GM12874 (cell line): ENCODE measurements around the gene LRP8.

ENCODE experiments used
- CTCF ChIP-seq: IDR thresholded peaks from 2 replicates; pipeline ENCODE4 v1.5.1; 2011; ENCODE audit warnings: low read depth, mild to moderate bottlenecking, control low read depth, low read length, moderate library complexity; ENCODE audit not compliant: insufficient read depth

LRP8 gene

GRCh38 chr1:53295295-53295694, 32.6 kb downstream of the LRP8 start:
- no peak for TF ChIP-seq CTCF

- TF ChIP-seq CTCF = no peak
Observed at GRCh38 chr1:53294567-53294966, 33.3 kb downstream of the LRP8 start.

GRCh38 chr1:53294061-53294460, 33.8 kb downstream of the LRP8 start:
- TF ChIP-seq CTCF = no peak

GRCh38 chr1:53293123-53293522, 34.7 kb downstream of the LRP8 start:
- no peak for TF ChIP-seq CTCF

GRCh38 chr1:53292690-53293089, 35.2 kb downstream of the LRP8 start:
- TF ChIP-seq CTCF = no peak

- no peak for TF ChIP-seq CTCF
Observed at GRCh38 chr1:53291574-53291973, 36.3 kb downstream of the LRP8 start.

- no peak for TF ChIP-seq CTCF
Observed at GRCh38 chr1:53288790-53289429, 39.0 kb downstream of the LRP8 start.
